Fibroblast of skin of right quadriceps (primary cell): Measurements from ENCODE around the gene KCTD5.

ENCODE experiments used
- DNase-seq: peaks from one replicate; pipeline ENCODE4 v3.0.0-alpha.2; 2013

The KCTD5 gene

DNA sequence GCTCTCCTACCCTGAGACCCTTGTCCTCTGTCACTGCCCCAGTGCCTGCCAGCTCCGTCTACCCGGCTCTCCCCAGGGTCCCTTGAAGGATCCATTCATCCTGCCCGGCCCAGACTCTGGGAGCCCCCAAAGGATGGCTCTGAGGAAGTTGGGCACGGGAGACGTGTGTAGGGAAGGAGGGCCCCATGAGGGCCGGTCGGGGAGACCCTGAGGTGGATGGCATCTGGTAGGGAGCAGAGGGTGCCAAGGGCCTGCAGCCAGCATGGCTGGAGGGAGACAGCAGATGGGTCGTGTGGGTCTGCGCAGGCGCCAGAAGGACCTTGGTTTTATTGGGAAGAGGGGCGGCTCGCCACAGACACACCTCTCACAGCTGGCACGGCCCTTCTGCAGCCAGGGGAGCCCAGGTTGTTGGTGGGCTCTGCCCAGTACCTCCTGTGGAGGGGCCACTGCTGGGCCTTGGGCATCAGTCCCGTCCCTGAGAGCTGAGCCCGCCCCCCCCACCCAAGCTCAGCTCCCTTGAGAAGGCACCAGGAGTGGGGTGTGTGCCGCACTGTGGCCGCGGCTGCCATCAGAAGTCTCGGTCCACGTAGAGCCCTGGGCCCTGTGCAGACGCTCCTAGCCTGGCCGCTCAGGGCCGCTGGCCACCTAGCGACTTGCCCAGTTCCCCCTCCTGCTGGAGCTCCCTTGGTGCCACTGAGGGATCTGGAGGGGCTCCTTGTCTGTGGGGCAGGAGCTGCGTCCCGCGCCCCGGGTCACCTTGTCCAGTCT, 16.0 kb downstream of the KCTD5 start:
- DNase-seq, result no peak

DNA sequence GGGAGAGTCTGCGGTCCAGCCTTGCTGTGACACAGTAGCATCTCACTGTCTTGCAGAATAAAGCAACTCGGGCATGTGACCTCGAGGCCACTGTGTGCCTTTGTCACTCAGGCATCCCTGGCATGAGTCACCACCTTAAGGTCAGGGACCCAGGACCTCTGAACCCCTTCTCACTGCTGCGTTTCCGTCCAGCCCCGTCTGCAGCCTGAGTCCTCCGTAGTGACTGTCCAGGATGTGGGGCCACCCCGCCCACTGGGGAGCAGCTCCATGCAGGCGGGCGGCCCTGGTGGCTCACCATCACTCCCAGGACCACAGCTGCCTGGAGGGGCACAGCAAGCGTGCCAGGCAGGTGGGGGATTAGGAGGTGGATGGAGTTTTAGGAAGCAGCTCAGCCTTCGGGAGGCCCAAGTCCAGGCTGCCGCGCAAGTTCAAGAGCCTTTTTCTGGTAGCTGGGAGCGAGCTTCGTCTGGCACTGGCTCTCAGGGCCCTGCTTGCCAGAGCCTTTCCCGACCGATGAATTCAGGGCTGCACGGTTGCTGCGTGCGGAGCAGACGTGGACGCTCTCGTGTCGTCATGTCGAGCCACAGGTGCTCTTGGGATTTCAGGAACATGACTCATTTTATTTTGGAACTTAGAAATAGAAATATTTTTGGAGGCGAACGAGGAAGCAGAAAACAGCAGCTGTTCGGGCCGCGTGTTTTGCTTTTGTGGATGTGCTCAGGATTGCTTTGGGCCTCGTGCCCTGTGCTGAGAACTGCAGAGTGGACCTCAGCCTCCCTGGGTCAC, 16.8 kb downstream of the KCTD5 start:
- DNase-seq, result no peak

- no peak for DNase-seq
These were observed 17.7 kb downstream of the KCTD5 start for GRCh38 chr16:2699791-2700600.

DNA sequence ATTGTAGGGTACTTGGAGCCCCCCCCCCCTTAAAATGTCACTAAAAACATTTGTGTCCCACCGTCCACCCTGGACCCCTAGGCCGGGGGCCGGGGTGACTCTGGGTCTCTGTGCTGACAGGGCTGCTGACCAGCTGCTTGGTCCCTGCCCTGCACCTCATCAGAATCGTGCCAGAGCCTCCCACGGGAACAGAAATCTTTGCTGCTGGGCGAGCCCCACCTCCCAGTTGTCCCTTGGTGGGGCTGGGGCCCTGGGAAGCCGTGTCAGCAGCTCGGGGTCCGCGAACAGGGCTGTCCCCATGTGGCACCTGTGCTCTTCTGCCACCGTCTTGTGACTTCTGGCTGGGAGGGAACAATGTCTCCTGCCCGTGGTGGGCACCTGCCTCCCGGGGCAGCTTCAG, 18.5 kb downstream of the KCTD5 start:
- no peak for DNase-seq

- no peak for DNase-seq
These were observed 18.9 kb downstream of the KCTD5 start for GRCh38 chr16:2701272-2701671.

DNA sequence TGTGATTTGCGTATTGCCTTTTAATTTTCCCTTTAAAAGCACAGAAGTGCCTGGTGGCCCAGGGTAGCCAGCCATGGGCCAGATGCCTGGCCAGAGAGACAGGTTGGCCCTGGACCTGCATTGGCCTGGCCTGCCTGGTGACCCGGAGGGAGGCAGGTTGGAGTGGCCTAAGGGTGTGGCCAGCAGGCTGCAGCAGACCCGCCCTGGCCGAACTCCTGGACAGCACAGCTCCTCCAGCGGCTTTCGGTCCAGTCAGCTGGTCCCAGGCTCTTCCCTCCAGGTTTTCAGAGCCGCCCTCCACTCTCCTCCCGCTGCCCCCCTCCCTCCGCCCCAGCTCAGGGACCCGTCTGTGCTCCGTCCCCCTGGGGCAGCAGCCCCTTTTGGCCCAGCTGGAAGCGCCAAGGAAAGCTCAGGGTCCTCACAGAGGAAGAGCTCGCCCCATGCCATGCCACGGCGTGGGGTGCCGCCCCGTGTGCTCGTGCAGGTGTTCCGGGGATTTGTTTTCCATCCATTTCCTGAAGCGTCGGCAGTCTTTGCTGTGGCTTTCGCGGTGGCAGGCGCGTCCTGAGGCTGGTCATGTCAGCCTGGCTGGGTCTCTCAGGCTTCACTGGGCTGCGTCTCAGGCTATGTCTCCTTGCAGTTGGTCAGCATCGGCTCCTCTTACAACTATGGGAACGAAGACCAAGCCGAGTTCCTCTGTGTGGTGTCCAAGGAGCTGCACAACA, 19.6 kb downstream of the KCTD5 start:
- no peak for DNase-seq

GRCh38 chr16:2702438-2702825, 20.1 kb downstream of the KCTD5 start:
- no peak for DNase-seq

GRCh38 chr16:2702871-2703745, 20.8 kb downstream of the KCTD5 start:
- DNase-seq, result no peak

DNA sequence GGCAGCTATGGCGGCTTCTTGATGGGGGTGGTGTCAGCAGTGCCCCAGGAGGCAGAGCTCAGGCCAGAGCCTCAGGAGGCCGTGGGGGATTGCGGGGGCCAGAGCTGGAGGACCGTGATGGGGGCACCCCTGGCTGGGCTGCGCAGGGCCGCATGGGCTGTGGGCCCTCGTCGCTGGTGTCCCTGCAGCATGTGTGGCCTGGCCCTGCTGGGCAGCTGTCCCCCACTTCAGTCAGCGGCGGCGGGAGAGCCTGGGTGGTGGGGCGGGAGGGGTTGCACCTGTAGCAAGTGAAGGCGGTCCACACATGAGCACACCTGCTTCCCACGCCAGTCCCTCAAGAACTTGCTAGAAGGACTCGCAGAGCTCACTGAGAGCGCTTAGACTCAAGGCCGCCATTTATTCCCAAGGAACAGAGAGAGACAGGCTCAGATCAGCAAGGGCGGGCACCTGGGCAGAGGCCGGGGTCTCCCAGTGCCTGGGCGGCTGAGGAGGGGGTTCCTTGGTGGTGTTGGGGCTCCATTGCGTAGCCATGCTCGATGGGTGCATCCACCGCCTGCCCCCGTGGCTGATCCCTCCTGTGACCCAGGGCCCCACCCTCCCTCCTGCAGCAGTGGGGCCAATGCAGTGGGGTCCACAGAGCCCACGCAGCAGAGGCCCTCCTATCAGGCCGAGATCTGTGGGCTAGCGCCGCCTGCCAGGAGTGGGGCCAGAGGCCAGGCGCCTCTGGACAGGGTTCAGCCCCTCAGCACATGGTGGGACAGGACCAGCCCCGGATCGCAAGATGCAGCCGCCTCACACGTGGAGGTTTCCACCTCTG, 22.1 kb downstream of the KCTD5 start:
- DNase-seq, result no peak

- no peak for DNase-seq
These were observed 22.6 kb downstream of the KCTD5 start for GRCh38 chr16:2704983-2705275.

- DNase-seq, result no peak
These were observed 23.0 kb downstream of the KCTD5 start for GRCh38 chr16:2705351-2705750.

DNA sequence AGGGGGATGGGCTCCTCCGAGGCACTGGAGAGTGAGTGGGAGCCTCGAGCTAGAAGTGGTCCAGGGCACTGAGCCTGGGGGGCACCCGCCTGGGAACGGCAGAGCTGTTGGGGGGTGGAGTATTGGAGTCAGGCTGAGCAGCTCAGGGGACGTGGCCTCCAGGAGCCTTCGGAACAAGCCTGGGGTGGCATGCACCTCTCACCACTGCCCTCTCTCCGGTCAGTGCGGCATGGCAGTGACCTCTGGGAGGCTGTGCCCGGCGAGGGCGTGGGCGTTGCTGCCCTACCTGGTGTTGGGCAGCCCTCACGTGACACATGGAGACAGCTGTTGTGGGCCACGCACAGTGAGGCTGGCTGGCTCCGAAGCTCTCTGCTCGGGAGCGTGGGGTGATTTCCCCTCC, 23.8 kb downstream of the KCTD5 start:
- no peak for DNase-seq

DNA sequence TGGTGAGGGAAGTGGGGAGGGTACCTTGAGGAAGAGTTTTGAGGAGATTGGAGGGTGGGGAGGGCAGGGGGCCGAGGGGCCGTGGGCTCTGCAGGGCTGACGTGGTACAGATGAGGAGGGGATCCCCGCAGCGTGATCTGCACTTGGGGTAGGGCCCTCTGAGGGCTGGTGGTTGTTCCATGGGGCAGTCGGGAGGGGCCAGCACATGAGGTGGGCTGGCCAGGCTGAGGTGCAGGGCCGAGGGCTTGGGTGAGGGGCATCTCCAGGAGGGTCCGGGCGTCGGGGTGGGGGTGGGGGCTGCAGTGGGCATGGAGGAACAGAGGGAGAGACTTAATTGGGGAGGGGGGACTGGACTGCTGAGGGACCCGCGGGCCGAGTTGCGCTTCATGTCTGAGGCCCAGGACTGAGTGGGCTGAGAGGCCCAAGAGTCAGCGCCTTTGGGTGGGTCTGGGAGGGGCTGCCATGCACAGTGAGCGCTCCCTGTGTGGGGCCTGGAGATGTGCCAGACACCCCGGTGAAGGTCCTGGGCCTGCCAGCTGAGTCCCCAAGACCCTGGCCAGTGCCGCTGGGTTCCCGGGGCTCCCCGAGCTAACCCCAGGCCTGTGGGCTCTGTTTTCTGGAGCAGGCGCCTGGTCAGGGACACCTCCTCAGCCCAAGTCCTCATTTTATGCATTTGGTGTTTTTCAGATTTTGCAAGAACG, 24.4 kb downstream of the KCTD5 start:
- DNase-seq, result no peak

DNA sequence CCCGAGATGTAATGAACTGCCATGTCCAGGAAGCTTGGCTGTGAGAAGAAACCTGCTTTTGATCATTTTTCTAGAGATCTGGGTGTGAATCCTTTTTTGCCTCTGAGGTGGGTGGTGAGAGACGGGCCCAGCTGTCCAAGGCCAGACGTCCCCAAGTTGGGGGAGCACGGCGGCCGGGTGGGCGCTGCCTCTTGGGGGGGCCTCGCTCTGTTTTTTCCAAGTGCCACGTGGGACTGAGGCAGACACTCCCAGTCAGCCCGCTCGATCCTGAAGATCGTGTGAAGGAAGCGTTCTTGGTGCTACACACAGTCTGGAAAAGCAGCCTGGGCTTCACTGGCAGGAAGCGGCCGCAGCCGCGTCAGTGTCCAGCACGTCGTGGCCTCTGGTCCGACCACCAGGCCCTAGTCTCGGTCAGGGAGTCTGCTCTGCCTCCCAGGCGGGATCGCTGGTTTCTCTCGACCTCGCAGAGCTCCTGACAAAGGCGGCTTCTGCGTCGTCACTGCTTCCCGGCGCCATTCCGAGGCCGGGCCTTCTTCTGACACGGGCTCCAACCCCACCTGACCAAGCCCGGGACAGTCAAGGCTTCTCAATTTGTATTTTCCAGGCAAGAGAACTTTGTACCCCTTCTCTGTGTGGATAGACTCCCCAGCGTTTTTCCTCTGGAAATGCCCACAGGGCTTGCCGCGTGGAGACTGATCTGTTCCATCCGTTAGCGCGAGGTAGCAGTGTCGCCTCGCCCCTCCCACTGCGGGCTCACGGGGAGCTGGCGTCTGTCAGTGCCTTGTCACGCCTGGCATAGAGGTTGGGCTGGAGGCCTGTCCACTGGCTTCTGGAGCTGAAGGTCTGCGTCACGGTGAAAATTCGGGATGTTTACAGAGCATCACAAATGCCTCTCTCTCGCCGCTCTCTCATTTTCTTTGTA, 25.3 kb downstream of the KCTD5 start:
- no peak for DNase-seq

GRCh38 chr16:2708290-2708639, 25.9 kb downstream of the KCTD5 start:
- no peak for DNase-seq

GRCh38 chr16:2708955-2709587, 26.7 kb downstream of the KCTD5 start:
- DNase-seq, result no peak

GRCh38 chr16:2709588-2709984, 27.3 kb downstream of the KCTD5 start:
- DNase-seq, result no peak

- no peak for DNase-seq
These were observed 27.8 kb downstream of the KCTD5 start for GRCh38 chr16:2710021-2710710.
